ENCODE measurements around the gene GCAT.

The GCAT gene

DNA sequence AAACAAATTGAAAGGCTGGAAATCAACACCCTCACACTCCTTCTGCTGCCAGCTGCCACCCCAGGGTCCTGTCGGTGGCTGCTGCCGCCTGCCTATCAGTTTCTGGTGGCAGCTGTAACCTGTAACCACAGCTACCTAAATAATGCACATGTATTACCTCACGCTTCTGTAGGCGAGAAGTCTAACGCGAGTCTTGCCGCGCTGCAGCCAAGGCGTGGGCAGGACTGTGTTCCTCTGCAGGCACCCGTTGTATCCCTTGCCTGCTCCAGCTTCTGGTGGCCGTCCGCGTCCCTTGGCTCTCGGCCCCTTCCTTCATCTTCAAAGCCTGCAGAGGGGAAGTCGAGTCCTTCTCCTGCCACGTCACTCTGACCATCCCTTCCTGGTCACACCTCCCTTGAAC is 44.1 kb upstream of the GCAT start:
- ChIA-PET CTCF (interaction anchor here (0.7 kb wide), 1 partner anchor 28 kb away, joined by 4 read pairs; no protein-coding TSS in a partner anchor), POLR2A (no interaction called here)
- no peak overlapping the region for H3K4me3 ChIP-seq (ENCODE audit: low read depth, low read length)
- TF ChIP-seq, protein P1, sequence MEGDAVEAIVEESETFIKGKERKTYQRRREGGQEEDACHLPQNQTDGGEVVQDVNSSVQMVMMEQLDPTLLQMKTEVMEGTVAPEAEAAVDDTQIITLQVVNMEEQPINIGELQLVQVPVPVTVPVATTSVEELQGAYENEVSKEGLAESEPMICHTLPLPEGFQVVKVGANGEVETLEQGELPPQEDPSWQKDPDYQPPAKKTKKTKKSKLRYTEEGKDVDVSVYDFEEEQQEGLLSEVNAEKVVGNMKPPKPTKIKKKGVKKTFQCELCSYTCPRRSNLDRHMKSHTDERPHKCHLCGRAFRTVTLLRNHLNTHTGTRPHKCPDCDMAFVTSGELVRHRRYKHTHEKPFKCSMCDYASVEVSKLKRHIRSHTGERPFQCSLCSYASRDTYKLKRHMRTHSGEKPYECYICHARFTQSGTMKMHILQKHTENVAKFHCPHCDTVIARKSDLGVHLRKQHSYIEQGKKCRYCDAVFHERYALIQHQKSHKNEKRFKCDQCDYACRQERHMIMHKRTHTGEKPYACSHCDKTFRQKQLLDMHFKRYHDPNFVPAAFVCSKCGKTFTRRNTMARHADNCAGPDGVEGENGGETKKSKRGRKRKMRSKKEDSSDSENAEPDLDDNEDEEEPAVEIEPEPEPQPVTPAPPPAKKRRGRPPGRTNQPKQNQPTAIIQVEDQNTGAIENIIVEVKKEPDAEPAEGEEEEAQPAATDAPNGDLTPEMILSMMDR (IDR thresholded peaks at IDR 0.05; ENCODE audit: insufficient read depth, low read length, missing control alignments) = no peak
- DNase-seq (ENCODE audit: low read depth, low spot score) = no peak

DNA sequence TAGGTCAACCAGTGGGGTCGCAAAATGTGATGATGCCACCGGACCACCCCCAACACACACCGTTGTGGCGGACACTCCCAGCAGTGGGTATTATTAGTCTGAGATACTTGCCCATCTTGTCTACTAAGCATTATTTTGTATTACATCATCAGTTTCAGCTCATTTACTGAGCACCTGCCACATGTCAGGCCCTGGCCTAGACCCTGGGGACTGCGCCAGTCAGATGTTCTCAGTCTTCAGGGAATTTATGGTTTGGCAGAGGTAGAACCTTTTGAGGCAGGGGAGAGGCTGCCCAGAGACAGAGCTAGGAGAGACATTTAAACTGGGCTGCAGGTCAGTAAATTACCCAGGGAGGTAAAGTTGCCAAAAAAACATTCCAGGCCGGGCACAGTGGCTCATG is 43.1 kb upstream of the GCAT start:
- ChIA-PET CTCF (interaction anchor here (1.1 kb wide), 1 partner anchor 85 kb away, joined by 4 read pairs; no protein-coding TSS in a partner anchor), POLR2A (no interaction called here)
- no peak for DNase-seq (ENCODE audit: low read depth, low spot score)
- H3K4me3 ChIP-seq (ENCODE audit: low read depth, low read length) = no peak overlapping the region
- TF ChIP-seq, protein P1 (IDR thresholded peaks at IDR 0.05; ENCODE audit: insufficient read depth, low read length, missing control alignments) = no peak

DNA sequence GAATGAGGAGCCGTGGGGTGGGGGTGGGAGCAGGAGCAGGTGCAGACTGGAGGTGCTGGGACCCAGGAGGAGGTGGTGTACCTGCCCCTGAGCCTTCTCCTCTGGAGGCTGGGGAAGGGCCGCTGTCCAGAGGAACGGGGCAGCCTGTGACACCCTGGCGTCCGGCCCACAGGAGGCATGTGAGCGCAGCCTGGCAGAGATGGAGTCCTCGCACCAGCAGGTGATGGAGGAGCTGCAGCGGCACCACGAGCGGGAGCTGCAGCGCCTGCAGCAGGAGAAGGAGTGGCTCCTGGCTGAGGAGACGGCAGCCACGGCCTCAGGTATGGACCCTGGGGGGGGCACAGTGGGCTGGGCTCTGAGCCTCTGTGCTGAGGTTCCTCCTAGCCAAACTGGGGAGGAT is 42.2 kb upstream of the GCAT start:
- no peak overlapping the region for H3K4me3 ChIP-seq (ENCODE audit: low read depth, low read length)
- ChIA-PET POLR2A (interaction anchor here (1.2 kb wide), 1 partner anchor 10 kb away, joined by 3 read pairs; no protein-coding TSS in a partner anchor), CTCF (interaction anchor here (1.0 kb wide), 1 partner anchor 26 kb away, joined by 3 read pairs; no protein-coding TSS in a partner anchor)
- TF ChIP-seq, protein P1 (IDR thresholded peaks at IDR 0.05; ENCODE audit: insufficient read depth, low read length, missing control alignments) = no peak
- DNase-seq (ENCODE audit: low read depth, low spot score) = no peak

DNA sequence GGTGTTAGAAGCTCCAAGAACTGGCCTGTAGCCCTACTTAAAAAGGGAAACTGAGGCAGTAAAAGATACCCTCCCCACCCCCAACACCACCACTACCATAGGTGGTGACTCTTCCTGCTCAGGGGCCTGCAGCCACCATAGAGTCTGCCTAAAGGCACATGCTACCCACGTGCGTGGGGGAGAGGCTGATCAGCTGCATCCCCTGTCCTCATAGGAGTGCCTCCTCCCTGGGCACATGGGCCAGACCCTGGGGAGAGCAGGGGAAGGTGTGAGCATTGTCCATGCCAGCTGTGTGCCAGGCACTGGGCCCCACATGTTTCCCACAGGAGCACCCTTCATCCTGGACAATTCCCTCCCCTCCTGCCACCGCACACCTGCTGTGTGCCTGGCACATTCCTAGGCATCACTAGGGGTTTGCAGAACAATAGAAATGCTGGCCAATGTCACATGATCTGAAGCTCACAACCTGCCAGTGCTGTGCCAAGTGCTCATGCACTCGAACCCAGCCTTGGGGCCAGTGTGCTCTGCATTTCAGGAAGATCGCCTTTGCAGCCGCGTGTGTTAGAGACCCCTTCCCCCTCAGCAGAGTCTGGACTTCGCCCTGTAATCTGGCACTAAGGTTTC is 41.7 kb upstream of the GCAT start:
- H3K4me3 ChIP-seq (ENCODE audit: low read depth, low read length) = no peak overlapping the region
- no peak for DNase-seq (ENCODE audit: low read depth, low spot score)
- ChIA-PET CTCF (interaction anchor here (1.0 kb wide), 1 partner anchor 26 kb away, joined by 3 read pairs; no protein-coding TSS in a partner anchor), POLR2A (interaction anchor here (1.2 kb wide), 1 partner anchor 10 kb away, joined by 3 read pairs; no protein-coding TSS in a partner anchor)
- TF ChIP-seq, protein P1 (IDR thresholded peaks at IDR 0.05; ENCODE audit: insufficient read depth, low read length, missing control alignments) = no peak

DNA sequence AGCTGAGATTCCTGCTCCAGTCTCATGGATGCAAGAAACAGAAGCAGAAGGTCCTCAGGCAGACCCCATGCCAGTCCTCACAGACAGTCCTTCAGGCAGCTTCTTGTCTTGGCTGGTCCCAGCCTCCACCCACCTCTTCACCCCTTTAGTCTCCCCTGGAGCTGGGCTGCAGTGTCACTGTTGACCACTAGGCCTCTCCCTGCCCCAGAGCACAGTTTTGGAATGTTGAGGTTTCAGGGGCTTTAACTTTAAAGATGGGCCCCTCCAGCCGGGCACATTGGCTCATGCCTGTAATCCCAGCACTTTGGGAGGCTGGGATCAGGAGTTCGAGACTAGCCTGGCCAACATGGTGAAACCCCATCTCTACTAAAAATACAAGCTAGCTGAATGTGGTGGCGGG is 39.5 kb upstream of the GCAT start:
- POLR2A ChIA-PET = interaction anchor here (0.7 kb wide), 1 partner anchor 11 kb away, joined by 4 read pairs; no protein-coding TSS in a partner anchor
- DNase-seq (ENCODE audit: low read depth, low spot score) = no peak
- no peak overlapping the region for H3K4me3 ChIP-seq (ENCODE audit: low read depth, low read length)
- TF ChIP-seq, protein P1 (IDR thresholded peaks at IDR 0.05; ENCODE audit: insufficient read depth, low read length, missing control alignments) = peak; percentile 22
- CTCF ChIA-PET = interaction anchor here (0.7 to 2.2 kb wide), 7 partner anchors 8 to 161 kb away, joined by 3 to 8 read pairs (median 4); no protein-coding TSS in a partner anchor

DNA sequence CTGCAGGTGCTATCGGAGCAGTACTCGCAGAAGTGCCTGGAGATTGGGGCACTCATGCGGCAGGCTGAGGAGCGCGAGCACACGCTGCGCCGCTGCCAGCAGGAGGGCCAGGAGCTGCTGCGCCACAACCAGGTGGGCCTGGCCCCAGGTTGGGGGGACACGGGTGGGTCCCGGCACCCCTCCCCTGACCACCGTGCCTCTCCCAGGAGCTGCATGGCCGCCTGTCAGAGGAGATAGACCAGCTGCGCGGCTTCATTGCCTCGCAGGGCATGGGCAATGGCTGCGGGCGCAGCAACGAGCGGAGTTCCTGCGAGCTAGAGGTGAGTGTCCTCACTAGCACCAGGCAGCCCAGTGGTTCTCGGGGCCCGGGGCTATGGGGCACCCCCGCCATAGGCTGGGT is 38.7 kb upstream of the GCAT start:
- POLR2A ChIA-PET = no interaction called here
- CTCF ChIA-PET = interaction anchor here (1.3 to 2.2 kb wide), 4 partner anchors 9 to 108 kb away, joined by 3 to 5 read pairs (median 4); no protein-coding TSS in a partner anchor
- TF ChIP-seq, protein P1 (IDR thresholded peaks at IDR 0.05; ENCODE audit: insufficient read depth, low read length, missing control alignments) = no peak

More for the DNA sequence above, 38.7 kb upstream of the GCAT start:
- H3K4me3 ChIP-seq (ENCODE audit: low read depth, low read length) = no peak overlapping the region
- no peak for DNase-seq (ENCODE audit: low read depth, low spot score)
